ENCODE measurements around the gene RIPOR2.

- TF ChIP-seq, protein P1, sequence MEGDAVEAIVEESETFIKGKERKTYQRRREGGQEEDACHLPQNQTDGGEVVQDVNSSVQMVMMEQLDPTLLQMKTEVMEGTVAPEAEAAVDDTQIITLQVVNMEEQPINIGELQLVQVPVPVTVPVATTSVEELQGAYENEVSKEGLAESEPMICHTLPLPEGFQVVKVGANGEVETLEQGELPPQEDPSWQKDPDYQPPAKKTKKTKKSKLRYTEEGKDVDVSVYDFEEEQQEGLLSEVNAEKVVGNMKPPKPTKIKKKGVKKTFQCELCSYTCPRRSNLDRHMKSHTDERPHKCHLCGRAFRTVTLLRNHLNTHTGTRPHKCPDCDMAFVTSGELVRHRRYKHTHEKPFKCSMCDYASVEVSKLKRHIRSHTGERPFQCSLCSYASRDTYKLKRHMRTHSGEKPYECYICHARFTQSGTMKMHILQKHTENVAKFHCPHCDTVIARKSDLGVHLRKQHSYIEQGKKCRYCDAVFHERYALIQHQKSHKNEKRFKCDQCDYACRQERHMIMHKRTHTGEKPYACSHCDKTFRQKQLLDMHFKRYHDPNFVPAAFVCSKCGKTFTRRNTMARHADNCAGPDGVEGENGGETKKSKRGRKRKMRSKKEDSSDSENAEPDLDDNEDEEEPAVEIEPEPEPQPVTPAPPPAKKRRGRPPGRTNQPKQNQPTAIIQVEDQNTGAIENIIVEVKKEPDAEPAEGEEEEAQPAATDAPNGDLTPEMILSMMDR (conservative IDR thresholded peaks at IDR 0.05; ENCODE audit: low read length) = no peak
- no peak for TF ChIP-seq EZH2phosphoT487 (IDR thresholded peaks at IDR 0.05; ENCODE audit: borderline replicate concordance, low read depth, low read length)
Measured at GRCh38 chr6:24861934-24862333, 73.8 kb downstream of the RIPOR2 start.

All from OCI-LY7 (cell line).